Endodermal cell (in vitro differentiated cells): Measurements from ENCODE around the gene RGS6. TPM values are rescaled to one million over a fixed set of nuclear protein-coding genes. Genes with fewer than 3 reads are reported as not detected.

Experiments
- DNase-seq: peaks from one replicate; pipeline ENCODE4 v3.0.0-alpha.2; 2017
- H3K27ac ChIP-seq: 2 replicates; pipeline ENCODE4 v1.5.1; 2013; ENCODE audit warnings: mild to moderate bottlenecking, low read depth, low read length, moderate library complexity
- H3K27me3 ChIP-seq: 2 replicates; pipeline ENCODE4 v1.6.1; 2013; ENCODE audit warnings: mild to moderate bottlenecking, low read length, moderate library complexity; ENCODE audit not compliant: insufficient read depth, control insufficient read depth, poor library complexity, severe bottlenecking
- H3K36me3 ChIP-seq: 2 replicates; pipeline ENCODE4 v1.7.0; 2013; ENCODE audit warnings: mild to moderate bottlenecking, low read length, moderate library complexity; ENCODE audit not compliant: control insufficient read depth, insufficient read depth
- H3K4me1 ChIP-seq: one replicate; pipeline ENCODE4 v1.7.0; 2013; ENCODE audit warnings: low read length; ENCODE audit not compliant: control insufficient read depth, insufficient read depth
- H3K4me3 ChIP-seq: 2 replicates; pipeline ENCODE4 v1.5.1; 2013; ENCODE audit warnings: mild to moderate bottlenecking, low read length, moderate library complexity
- H3K9ac ChIP-seq: 2 replicates; pipeline ENCODE4 v1.6.1; 2013; ENCODE audit warnings: mild to moderate bottlenecking, low read length, moderate library complexity; ENCODE audit not compliant: poor library complexity, severe bottlenecking; ENCODE audit errors: extremely low read depth
- H3K9me3 ChIP-seq: 2 replicates; pipeline ENCODE4 v1.6.1; 2013; ENCODE audit warnings: mild to moderate bottlenecking, low read length, moderate library complexity; ENCODE audit not compliant: control insufficient read depth
- H3K27ac Mint-ChIP-seq: 2 replicates; pipeline ENCODE4 v1.8.0; 2020; ENCODE audit warnings: mixed read lengths
- H3K27me3 Mint-ChIP-seq: 2 replicates; pipeline ENCODE4 v1.8.0; 2021; ENCODE audit warnings: mild to moderate bottlenecking, mixed read lengths; ENCODE audit not compliant: insufficient read depth
- H3K36me3 Mint-ChIP-seq: 2 replicates; pipeline ENCODE4 v1.8.0; 2020; ENCODE audit warnings: low read depth, mixed read lengths
- H3K4me1 Mint-ChIP-seq: 2 replicates; pipeline ENCODE4 v1.8.0; 2020; ENCODE audit warnings: mixed read lengths
- H3K4me3 Mint-ChIP-seq: 2 replicates; pipeline ENCODE4 v1.8.0; 2020; ENCODE audit warnings: mild to moderate bottlenecking, moderate library complexity, mixed read lengths
- H3K9me3 Mint-ChIP-seq: 2 replicates; pipeline ENCODE4 v1.8.0; 2020; ENCODE audit warnings: mild to moderate bottlenecking, mixed read lengths
- WGBS, 2 experiments: methylation state at CpG; one replicate each; pipeline versions ENCODE4 v1.1.5 to v1.1.7; 2013; ENCODE audit warnings: missing lambda C conversion rate in 2 of 2, mixed read lengths in 1 of 2; ENCODE audit not compliant: insufficient coverage in 1 of 2, insufficient read length in 1 of 2; 5-methylcytosine and 5-hydroxymethylcytosine counted together
- total RNA-seq, 2 donors: library from RNA; stranded (reverse); fragmentation: NEBNext Ultra II Directional in 1 of 2; extraction: Animal tissue kit (Norgen Biotek cat#: 25700) in 1 of 2; gene quantifications; 2 replicates in 1 of 2; 3 replicates in 1 of 2; pipeline ENCODE4 v1.2.1, GENCODE V29; 2021
- TF ChIP-seq, protein P1 (sequence below): fragments of 200-600 bp; sonication (generic); conservative IDR thresholded peaks from 2 replicates; pipeline ENCODE4 v1.5.0; 2021; ENCODE audit warnings: antibody characterized with exemption, mild to moderate bottlenecking

RGS6 gene
- total RNA-seq, 2 donors from 2014 or later, result 10.1 to 16.3 TPM

DNA sequence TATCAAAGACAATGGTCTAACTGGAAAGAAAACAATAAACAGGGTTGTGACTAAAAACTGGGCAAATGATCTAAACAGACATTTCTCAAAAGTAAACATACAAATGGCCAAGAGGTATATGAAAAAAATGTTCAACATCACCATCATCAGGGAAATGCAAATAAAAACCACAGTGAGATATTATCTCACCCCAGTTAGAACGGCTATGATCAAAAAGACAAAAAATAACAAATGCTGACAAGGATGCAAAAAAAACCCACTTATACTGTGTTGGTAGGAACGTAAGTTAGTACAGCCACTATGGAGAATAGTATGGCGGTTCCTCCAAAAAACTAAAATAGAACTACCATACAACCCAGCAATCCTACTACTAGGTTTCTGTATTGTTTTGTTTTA lies 470.1 kb downstream of the RGS6 start:
- Histone ChIP-seq H3K36me3 (no peaks in the 10 kb centered on the region), H3K4me1 (no peaks in the 10 kb centered on the region), H3K27ac (no peak overlapping the region), H3K9me3 (no peaks in the 10 kb centered on the region), H3K9ac (no peak overlapping the region), H3K4me3 (no peak overlapping the region), H3K27me3 (no peaks in the 10 kb centered on the region)
- Mint-ChIP-seq H3K4me1 (no peaks in the 10 kb centered on the region), H3K27me3 (no peaks in the 10 kb centered on the region), H3K27ac (no peak overlapping the region), H3K4me3 (no peak overlapping the region), H3K9me3 (no peaks in the 10 kb centered on the region), H3K36me3 (no peaks in the 10 kb centered on the region)
- TF ChIP-seq, protein P1, sequence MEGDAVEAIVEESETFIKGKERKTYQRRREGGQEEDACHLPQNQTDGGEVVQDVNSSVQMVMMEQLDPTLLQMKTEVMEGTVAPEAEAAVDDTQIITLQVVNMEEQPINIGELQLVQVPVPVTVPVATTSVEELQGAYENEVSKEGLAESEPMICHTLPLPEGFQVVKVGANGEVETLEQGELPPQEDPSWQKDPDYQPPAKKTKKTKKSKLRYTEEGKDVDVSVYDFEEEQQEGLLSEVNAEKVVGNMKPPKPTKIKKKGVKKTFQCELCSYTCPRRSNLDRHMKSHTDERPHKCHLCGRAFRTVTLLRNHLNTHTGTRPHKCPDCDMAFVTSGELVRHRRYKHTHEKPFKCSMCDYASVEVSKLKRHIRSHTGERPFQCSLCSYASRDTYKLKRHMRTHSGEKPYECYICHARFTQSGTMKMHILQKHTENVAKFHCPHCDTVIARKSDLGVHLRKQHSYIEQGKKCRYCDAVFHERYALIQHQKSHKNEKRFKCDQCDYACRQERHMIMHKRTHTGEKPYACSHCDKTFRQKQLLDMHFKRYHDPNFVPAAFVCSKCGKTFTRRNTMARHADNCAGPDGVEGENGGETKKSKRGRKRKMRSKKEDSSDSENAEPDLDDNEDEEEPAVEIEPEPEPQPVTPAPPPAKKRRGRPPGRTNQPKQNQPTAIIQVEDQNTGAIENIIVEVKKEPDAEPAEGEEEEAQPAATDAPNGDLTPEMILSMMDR, result no peak
- DNase-seq, result no peak
- WGBS, 2 experiments, result 100% methylated on average over 2 of the region's 3 CpGs; no CpG with 5 or more reads in 1 of the 2 experiments

DNA sequence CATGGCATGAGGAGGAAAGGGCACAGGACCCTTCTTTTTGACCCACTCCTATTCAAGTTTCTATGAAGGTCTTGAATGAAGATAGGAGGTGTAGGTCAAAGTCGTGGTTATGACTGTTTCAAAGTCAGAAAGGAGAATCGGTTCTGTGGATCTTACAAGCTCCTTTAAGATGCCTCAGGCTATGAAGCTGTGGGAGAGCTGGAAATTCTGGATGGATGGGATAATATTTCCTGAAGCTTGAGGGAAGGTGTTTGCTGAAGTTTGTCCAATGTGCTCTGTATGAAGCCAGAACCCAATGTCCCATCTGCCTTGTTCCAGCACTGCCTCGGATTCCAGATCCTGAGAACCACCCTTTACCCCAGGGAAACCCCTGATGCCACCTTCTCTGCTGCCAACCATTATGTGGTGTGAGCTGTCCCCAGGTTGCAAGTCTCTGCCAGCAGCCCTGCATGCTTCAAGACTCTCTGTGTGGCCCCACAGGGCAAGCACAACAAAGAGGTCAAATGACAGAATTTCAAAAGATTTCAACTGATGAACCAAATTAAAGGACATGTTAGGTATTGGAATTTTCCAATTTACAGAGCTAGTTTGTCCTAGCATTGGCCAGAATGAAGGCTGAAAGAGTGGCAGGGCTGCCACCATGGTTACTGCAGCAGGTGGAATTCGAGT lies 472.0 kb downstream of the RGS6 start:
- Mint-ChIP-seq H3K36me3 (peaks cover 4% of the 10 kb centered on the region), H3K9me3 (peaks cover 9% of the 10 kb centered on the region)
- no peaks in the 10 kb centered on the region for H3K4me1 ChIP-seq

DNA sequence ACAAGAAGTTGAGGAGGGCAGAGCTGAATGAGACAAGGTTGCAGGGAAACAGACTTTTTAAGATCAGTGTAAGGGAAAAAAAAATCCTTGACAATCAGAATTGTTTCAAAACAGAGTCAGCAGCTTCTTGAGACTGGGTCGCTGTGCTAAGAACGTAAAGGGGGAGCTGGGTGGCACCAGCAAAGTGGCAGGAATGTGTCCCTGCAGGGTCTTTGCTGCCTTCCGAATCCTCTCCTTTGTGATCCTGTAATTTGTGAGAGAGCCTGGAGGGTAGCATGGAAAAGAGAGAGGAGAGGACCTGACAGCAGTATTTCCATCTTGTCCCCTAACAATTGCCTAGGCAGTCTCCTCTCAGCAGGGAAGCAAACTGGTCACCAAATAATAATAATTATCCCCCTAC lies 472.8 kb downstream of the RGS6 start:
- DNase-seq, result peak; percentile 53
- TF ChIP-seq, protein P1, result peak; percentile 62
- Mint-ChIP-seq H3K27me3 (no peaks in the 10 kb centered on the region), H3K4me1 (no peaks in the 10 kb centered on the region), H3K27ac (no peak overlapping the region), H3K4me3 (no peak overlapping the region), H3K9me3 (peaks cover 10% of the 10 kb centered on the region), H3K36me3 (peaks cover 4% of the 10 kb centered on the region)
- Histone ChIP-seq H3K36me3 (no peaks in the 10 kb centered on the region), H3K27ac (no peak overlapping the region), H3K4me1 (no peaks in the 10 kb centered on the region), H3K9ac (no peak overlapping the region), H3K9me3 (peaks cover 10% of the 10 kb centered on the region), H3K27me3 (no peaks in the 10 kb centered on the region), H3K4me3 (no peak overlapping the region)
- 89% methylated on average over 3 of the region's 3 CpGs; no CpG with 5 or more reads in 1 of the 2 experiments for WGBS, 2 experiments

More for the DNA sequence above, 472.0 kb downstream of the RGS6 start:
- no peaks in the 10 kb centered on the region for H3K36me3 ChIP-seq
- DNase-seq, result no peak
- TF ChIP-seq, protein P1, result no peak
- Mint-ChIP-seq H3K27me3 (no peaks in the 10 kb centered on the region), H3K4me3 (no peak overlapping the region), H3K4me1 (no peaks in the 10 kb centered on the region), H3K27ac (no peak overlapping the region)
- no peak overlapping the region for H3K27ac ChIP-seq
- no peak overlapping the region for H3K4me3 ChIP-seq
- peaks cover 9% of the 10 kb centered on the region for H3K9me3 ChIP-seq
- H3K27me3 ChIP-seq, result no peaks in the 10 kb centered on the region
- no peak overlapping the region for H3K9ac ChIP-seq
- 87 to 93% methylated on average over 3 to 4 of the region's 4 CpGs for WGBS, 2 experiments
